Vagina (tissue), 2 donors: ENCODE measurements around the gene ARID1A. TPM values are rescaled to one million over a fixed set of nuclear protein-coding genes. Genes with fewer than 3 reads are reported as not detected.
"Not testable (repeated sequence)": the region's sequence is repeated elsewhere in the genome, so short reads cannot be mapped to it uniquely, and the experiment has no call there.

Source experiments
- DNase-seq, 2 donors: peaks; one replicate each; pipeline ENCODE4 v3.0.0-alpha.2; 2017; ENCODE audit errors: extremely low spot score in 2 of 2
- H3K27ac ChIP-seq: fragments of 200-600 bp; sonication (generic); one replicate; pipeline ENCODE4 v1.5.1; 2019
- H3K27me3 ChIP-seq: fragments of 200-600 bp; sonication (generic); one replicate; pipeline ENCODE4 v1.5.1; 2019
- H3K36me3 ChIP-seq, 2 donors: fragments of 200-600 bp; sonication (generic); one replicate each; pipeline ENCODE4 v1.5.1; 2017 to 2019
- H3K4me1 ChIP-seq: fragments of 200-600 bp; sonication (generic); one replicate; pipeline ENCODE4 v1.5.1; 2019
- H3K4me3 ChIP-seq, 2 donors: fragments of 200-600 bp; sonication (generic); 1 replicate in 1 of 2; 2 replicates in 1 of 2; pipeline ENCODE4 v1.5.1; 2016 to 2019
- H3K9me3 ChIP-seq: fragments of 200-600 bp; sonication (generic); one replicate; pipeline ENCODE4 v1.5.1; 2019
- CTCF ChIP-seq, 3 experiments: fragments of 450-650 bp in 2 of 3; fragments of 200-600 bp in 1 of 3; sonication (generic) in 1 of 3; IDR thresholded peaks; one replicate each; pipeline ENCODE4 v1.5.1; 2017 to 2019; ENCODE audit warnings: antibody characterized with exemption in 3 of 3, mild to moderate bottlenecking in 2 of 3, moderate library complexity in 2 of 3
- POLR2A ChIP-seq, 2 donors: fragments of 450-650 bp; IDR thresholded peaks; one replicate each; pipeline ENCODE4 v1.6.1; 2017; ENCODE audit warnings: antibody characterized with exemption in 2 of 2, mild to moderate bottlenecking in 2 of 2, moderate library complexity in 2 of 2
- POLR2AphosphoS5 ChIP-seq, 2 donors: sonication (generic); formaldehyde crosslinking; IDR thresholded peaks; one replicate each; pipeline ENCODE4 v1.9.0; 2017; ENCODE audit warnings: antibody characterized with exemption in 2 of 2, mild to moderate bottlenecking in 2 of 2, low read depth in 1 of 2; ENCODE audit not compliant: insufficient read depth in 1 of 2
- intact Hi-C: fragments of 100-400 bp; cut with DNase I; formaldehyde crosslinking; loops from one replicate; pipeline ENCODE4 v1.15.1; 2023
- total RNA-seq: library from RNA; depleted of rRNA; stranded (reverse); fragments of >200 nt; gene quantifications from one replicate; pipeline ENCODE4 v1.2.3, GENCODE V29; 2016

ARID1A gene
- total RNA-seq, 1 donor from 2014 or later, result 91.6 TPM

- H3K4me1 ChIP-seq, result peaks cover 12% of the 10 kb centered on the region
- no peaks in the 10 kb centered on the region for H3K27me3 ChIP-seq
- no peak for TF ChIP-seq POLR2AphosphoS5 (IDR thresholded peaks at IDR 0.05; ENCODE audit: insufficient read depth in 1 of 2, low read depth in 1 of 2)
- TF ChIP-seq POLR2A (IDR thresholded peaks at IDR 0.05), result no peak
- TF ChIP-seq CTCF (IDR thresholded peaks at IDR 0.05), result no peak
- DNase-seq, result no peak
- intact Hi-C loops, result loop anchor here (5.0 kb wide), 1 partner anchor 192 kb away; no protein-coding TSS in a partner anchor
- no peaks in the 10 kb centered on the region for H3K9me3 ChIP-seq
- no peak overlapping the region for H3K4me3 ChIP-seq
- H3K27ac ChIP-seq, result no peak overlapping the region
- peaks cover 0 to 13% of the 10 kb centered on the region in 2 donors for H3K36me3 ChIP-seq
Measured at GRCh38 chr1:26794391-26794790, 98.6 kb downstream of the ARID1A start.

- intact Hi-C loops, result no loop called here
- peaks cover 16% of the 10 kb centered on the region for H3K4me1 ChIP-seq
- no peaks in the 10 kb centered on the region for H3K27me3 ChIP-seq
- TF ChIP-seq CTCF (IDR thresholded peaks at IDR 0.05) (no peak), POLR2AphosphoS5 (IDR thresholded peaks at IDR 0.05; ENCODE audit: insufficient read depth in 1 of 2, low read depth in 1 of 2) (no peak), POLR2A (IDR thresholded peaks at IDR 0.05) (no peak)
- DNase-seq, result no peak
- peaks cover 0 to 13% of the 10 kb centered on the region in 2 donors for H3K36me3 ChIP-seq
- no peak overlapping the region for H3K4me3 ChIP-seq
- no peak overlapping the region for H3K27ac ChIP-seq
- H3K9me3 ChIP-seq, result no peaks in the 10 kb centered on the region
Measured at GRCh38 chr1:26797627-26798026, 101.8 kb downstream of the ARID1A start.

- Histone ChIP-seq H3K36me3 (peaks cover 0 to 6% of the 10 kb centered on the region in 2 donors), H3K4me1 (peaks cover 16% of the 10 kb centered on the region), H3K27ac (peak overlapping the region; percentile 53), H3K9me3 (no peaks in the 10 kb centered on the region), H3K4me3 (peak overlapping the region in 1 of 2 donors; percentile 22), H3K27me3 (no peaks in the 10 kb centered on the region)
- TF ChIP-seq POLR2A (IDR thresholded peaks at IDR 0.05) (no peak), CTCF (IDR thresholded peaks at IDR 0.05) (no peak)
- intact Hi-C loops, result no loop called here
- DNase-seq, result no peak
Measured at GRCh38 chr1:26799479-26800142, 103.8 kb downstream of the ARID1A start.

- H3K36me3 ChIP-seq, intact Hi-C loops, H3K27me3 ChIP-seq, H3K27ac ChIP-seq, H3K9me3 ChIP-seq, DNase-seq, H3K4me3 ChIP-seq: not testable (repeated sequence)
- H3K4me1 ChIP-seq, result peaks cover 13% of the 10 kb centered on the region
Measured at GRCh38 chr1:26803932-26804331, 108.1 kb downstream of the ARID1A start.

GRCh38 chr1:26810105-26810504 lies 114.3 kb downstream of the ARID1A start:
- H3K4me3 ChIP-seq, H3K9me3 ChIP-seq, H3K27me3 ChIP-seq, intact Hi-C loops, H3K27ac ChIP-seq, DNase-seq, H3K36me3 ChIP-seq, H3K4me1 ChIP-seq: not testable (repeated sequence)
- TF ChIP-seq CTCF (IDR thresholded peaks at IDR 0.05) (peak in 2 of 3 experiments; percentile 24 to 61), POLR2AphosphoS5 (IDR thresholded peaks at IDR 0.05; ENCODE audit: insufficient read depth in 1 of 2, low read depth in 1 of 2) (peak in 1 of 2 donors; percentile 38)
